ENCODE results near the gene LCN6. TPM values are rescaled to one million over a fixed set of nuclear protein-coding genes. Genes with fewer than 3 reads are reported as not detected.

LCN6 gene
- total and polyA plus RNA-seq, 9 of the 15 experiments (the other 6 are each of a cell fraction or from before 2014, with no cell fraction given): 0.10 to 0.45 (median 0.37) TPM; not detected in 5

DNA sequence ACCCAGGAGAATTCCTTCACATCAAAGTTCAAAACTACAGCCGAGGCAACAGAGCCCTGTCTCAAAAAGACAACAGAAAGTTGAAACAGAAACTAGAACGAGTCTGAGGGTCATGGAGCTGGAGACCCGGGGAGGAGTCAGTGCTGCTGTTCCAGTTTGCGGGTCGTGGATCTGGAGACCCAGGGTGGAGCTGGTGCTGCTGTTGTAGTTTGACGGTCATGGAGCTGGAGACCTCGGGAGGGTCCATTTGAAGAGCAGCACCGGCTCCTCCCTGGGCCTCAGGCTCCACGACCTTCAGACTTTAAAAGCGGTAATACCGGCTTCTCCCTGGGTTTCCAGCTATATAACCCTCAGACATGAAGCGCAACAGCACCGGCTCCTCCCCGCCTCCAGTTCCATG, 29.0 kb upstream of the LCN6 start:
- Histone ChIP-seq H3K9me3 (replicated peaks; ENCODE audit: control insufficient read depth, insufficient read depth, low read depth, low read length) (peaks cover 11% of the 10 kb centered on the region), H4K20me1 (replicated peaks; ENCODE audit: control insufficient read depth, insufficient read depth, low read length) (no peaks in the 10 kb centered on the region), H3K4me3 (no peak overlapping the region), H3K79me2 (ENCODE audit: control insufficient read depth, insufficient read depth, low read length) (no peaks in the 10 kb centered on the region), H3K36me3 (ENCODE audit: control insufficient read depth, insufficient read depth, low read length) (no peaks in the 10 kb centered on the region), H3K27me3 (ENCODE audit: control insufficient read depth in 2 of 2, insufficient read depth in 2 of 2, low read length in 2 of 2) (no peaks in the 10 kb centered on the region), H2AFZ (ENCODE audit: low read depth, low read length) (peak overlapping the region; percentile 72), H3K27ac (ENCODE audit: extremely low read depth, low read depth, low read length) (no peak overlapping the region), H3K4me1 (replicated peaks in 1 of 2; ENCODE audit: control insufficient read depth in 2 of 2, insufficient read depth in 2 of 2, low read length in 2 of 2) (peaks cover 14 to 15% of the 10 kb centered on the region in 2 experiments; a peak in 3 of 5 replicates), H3K9me1 (ENCODE audit: control insufficient read depth, insufficient read depth, low read length) (no peaks in the 10 kb centered on the region), H3K9ac (ENCODE audit: insufficient read depth in 1 of 2, low read depth in 2 of 2, low read length in 2 of 2) (peak overlapping the region; percentile 15 to 17; a peak in 2 of 4 replicates), H3K4me2 (ENCODE audit: insufficient read depth, low read length) (no peak overlapping the region)
- no peak for FAIRE-seq
- no peak for DNase-seq (ENCODE audit: extremely low read depth in 1 of 4, low spot score in 3 of 4)
- no peak for TF ChIP-seq ZKSCAN3 (CRISPR knock-in tag; IDR thresholded peaks at IDR 0.05)
- no peak for TF ChIP-seq ATF7 (IDR thresholded peaks at IDR 0.05)
- TF ChIP-seq ZC3H4 (CRISPR knock-in tag; IDR thresholded peaks at IDR 0.05; ENCODE audit: borderline replicate concordance): no peak
- TF ChIP-seq, protein P1, sequence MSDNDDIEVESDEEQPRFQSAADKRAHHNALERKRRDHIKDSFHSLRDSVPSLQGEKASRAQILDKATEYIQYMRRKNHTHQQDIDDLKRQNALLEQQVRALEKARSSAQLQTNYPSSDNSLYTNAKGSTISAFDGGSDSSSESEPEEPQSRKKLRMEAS (CRISPR knock-in tag; IDR thresholded peaks at IDR 0.05): no peak
- TF ChIP-seq FOXP1 (CRISPR knock-in tag; IDR thresholded peaks at IDR 0.05): no peak
- no peak for TF ChIP-seq STAT5B (CRISPR knock-in tag; IDR thresholded peaks at IDR 0.05)
- no peak for TF ChIP-seq EWSR1 (IDR thresholded peaks at IDR 0.05; ENCODE audit: borderline replicate concordance, low read depth, partially characterized antibody)
- TF ChIP-seq ZC3H8 (IDR thresholded peaks at IDR 0.05): no peak
- TF ChIP-seq SMARCA5 (IDR thresholded peaks at IDR 0.05): no peak
- no peak for TF ChIP-seq CBX5 (IDR thresholded peaks at IDR 0.05; ENCODE audit: borderline replicate concordance, low read depth)
- no peak for TF ChIP-seq GTF2A2 (tag; IDR thresholded peaks at IDR 0.05)
- BruUV-seq (replicated peaks): no TSS peak
- ChIA-PET CTCF (ENCODE audit: low intra/inter-chr PET ratio) (no interaction called here), POLR2A (interaction anchor here (1.0 to 1.4 kb wide), 3 partner anchors 11 to 47 kb away, joined by 3 to 5 read pairs (median 4); no protein-coding TSS in a partner anchor)
- in situ Hi-C loops (cut with MboI): loop anchor here (25.0 kb wide), 1 partner anchor 460 kb away; the partner anchor contains the start of genes CYSRT1, RNF224, SLC34A3 and TUBB4B
- ATAC-seq: no peak
- intact Hi-C loops (cut with micrococcal nuclease): no loop called here
- WGBS (ENCODE audit: insufficient coverage, low coverage, missing lambda C conversion rate): 53% methylated on average over 13 of the region's 14 CpGs

All from K562 (cell line).